GM12873 (cell line): Measurements from ENCODE around the gene HDLBP.

Source experiments
- TF ChIP-seq, protein P1 (sequence below): IDR thresholded peaks from 2 replicates; pipeline ENCODE4 v1.5.1; 2012; ENCODE audit warnings: low read depth, mild to moderate bottlenecking, moderate library complexity, low read length, control low read depth; ENCODE audit not compliant: insufficient read depth; ENCODE audit errors: missing control alignments

HDLBP gene

GRCh38 chr2:241307055-241307454 is 8.4 kb downstream of the HDLBP start:
- TF ChIP-seq, protein P1, sequence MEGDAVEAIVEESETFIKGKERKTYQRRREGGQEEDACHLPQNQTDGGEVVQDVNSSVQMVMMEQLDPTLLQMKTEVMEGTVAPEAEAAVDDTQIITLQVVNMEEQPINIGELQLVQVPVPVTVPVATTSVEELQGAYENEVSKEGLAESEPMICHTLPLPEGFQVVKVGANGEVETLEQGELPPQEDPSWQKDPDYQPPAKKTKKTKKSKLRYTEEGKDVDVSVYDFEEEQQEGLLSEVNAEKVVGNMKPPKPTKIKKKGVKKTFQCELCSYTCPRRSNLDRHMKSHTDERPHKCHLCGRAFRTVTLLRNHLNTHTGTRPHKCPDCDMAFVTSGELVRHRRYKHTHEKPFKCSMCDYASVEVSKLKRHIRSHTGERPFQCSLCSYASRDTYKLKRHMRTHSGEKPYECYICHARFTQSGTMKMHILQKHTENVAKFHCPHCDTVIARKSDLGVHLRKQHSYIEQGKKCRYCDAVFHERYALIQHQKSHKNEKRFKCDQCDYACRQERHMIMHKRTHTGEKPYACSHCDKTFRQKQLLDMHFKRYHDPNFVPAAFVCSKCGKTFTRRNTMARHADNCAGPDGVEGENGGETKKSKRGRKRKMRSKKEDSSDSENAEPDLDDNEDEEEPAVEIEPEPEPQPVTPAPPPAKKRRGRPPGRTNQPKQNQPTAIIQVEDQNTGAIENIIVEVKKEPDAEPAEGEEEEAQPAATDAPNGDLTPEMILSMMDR, result no peak

DNA sequence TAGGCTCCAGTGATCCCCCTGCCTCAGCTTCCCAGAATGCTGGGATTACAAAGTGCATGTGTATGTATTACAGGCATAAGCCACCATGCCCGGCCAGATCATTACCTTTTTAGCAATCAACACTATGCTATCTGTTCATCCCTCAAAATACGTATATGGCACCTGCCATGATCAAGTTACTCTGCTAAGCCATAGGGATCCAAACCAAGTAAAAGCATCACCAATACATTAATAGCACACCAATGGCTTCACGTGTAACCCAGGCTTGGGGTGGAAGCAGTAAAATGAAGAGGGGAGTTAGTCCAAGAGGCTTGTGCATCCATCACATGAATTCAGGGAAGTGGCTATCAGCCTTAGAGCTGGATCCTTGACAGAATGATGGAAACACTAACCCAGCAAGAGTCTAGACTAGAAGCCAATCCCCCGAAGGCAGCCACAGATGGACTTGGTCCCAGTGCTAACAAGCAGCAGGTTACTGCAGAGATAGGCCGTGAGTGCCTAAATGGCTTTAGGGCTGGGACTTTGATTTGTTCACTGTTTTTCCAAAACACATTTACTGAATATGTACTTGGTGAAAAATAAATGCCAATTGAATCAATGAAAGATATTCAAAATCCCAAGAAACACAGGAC is 11.3 kb downstream of the HDLBP start:
- TF ChIP-seq, protein P1, result no peak

GRCh38 chr2:241302759-241303651 is 12.5 kb downstream of the HDLBP start:
- TF ChIP-seq, protein P1, result no peak

GRCh38 chr2:241302083-241302482 is 13.4 kb downstream of the HDLBP start:
- TF ChIP-seq, protein P1, result no peak

DNA sequence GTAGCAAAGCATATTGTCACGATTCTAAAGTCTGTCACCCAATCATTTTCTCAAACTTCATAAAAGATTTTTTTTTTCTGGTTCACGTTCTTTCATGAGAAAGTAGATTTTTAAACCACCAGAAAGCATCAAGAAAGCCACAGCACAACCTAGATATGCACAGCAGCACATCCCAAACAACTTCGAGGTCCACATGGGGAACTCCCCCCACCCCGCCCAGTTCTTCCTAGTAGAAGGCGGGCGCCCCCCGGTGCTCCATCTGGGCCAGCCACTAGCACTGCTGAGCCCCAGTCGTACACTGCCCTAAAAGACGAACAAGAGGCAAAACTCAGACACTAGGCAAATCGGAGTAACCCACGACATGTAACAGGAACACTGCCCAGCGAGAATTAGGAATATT is 15.5 kb downstream of the HDLBP start:
- TF ChIP-seq, protein P1, result no peak

DNA sequence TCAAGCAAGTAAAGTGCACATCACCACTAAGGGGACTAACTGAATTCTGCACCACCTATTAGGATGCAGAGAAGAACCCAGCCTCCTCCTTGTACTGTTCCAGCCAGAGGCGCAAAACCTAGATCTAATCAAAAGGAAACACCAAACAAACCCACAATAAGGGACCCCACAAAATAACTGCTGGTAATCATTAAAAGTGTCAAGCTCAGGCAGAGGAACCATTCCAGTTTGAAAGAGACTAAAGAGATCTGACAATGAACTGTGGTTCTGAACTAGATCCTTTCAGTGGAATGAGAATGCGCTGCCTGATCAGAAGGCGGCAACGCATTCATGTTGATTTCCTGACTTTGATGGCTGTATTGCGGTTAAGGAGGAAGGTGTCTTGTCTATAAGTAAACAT is 16.8 kb downstream of the HDLBP start:
- TF ChIP-seq, protein P1, result no peak

- TF ChIP-seq, protein P1, result no peak
Observed at GRCh38 chr2:241296767-241297166, 18.7 kb downstream of the HDLBP start.
